Body of pancreas (tissue), 4 donors: ENCODE measurements around the gene CGNL1.

Experiments used
- CTCF ChIP-seq, 7 experiments: fragments of 450-650 bp in 4 of 7; fragments of 200-600 bp in 3 of 7; sonication (generic) in 3 of 7; IDR thresholded peaks; one replicate each; pipeline ENCODE4 v1.5.1; 2016 to 2019; ENCODE audit warnings: antibody characterized with exemption in 7 of 7
- POLR2A ChIP-seq, 3 donors: fragments of 450-650 bp; IDR thresholded peaks; one replicate each; pipeline ENCODE4 v1.6.1; 2016; ENCODE audit warnings: antibody characterized with exemption in 3 of 3, mild to moderate bottlenecking in 2 of 3

- no peak for TF ChIP-seq CTCF (IDR thresholded peaks at IDR 0.05)
- no peak for TF ChIP-seq POLR2A (IDR thresholded peaks at IDR 0.05)
These were observed 61.9 kb downstream of the CGNL1 start for GRCh38 chr15:57438166-57438565.
